Lower lobe of right lung (tissue), 2 donors: Measurements from ENCODE around the gene BAIAP2L2. TPM values are rescaled to one million over a fixed set of nuclear protein-coding genes. Genes with fewer than 3 reads are reported as not detected.

ENCODE experiments used
- ATAC-seq, 2 donors: fragments of 200-7000 bp; cut with Tn5 transposase; one replicate each; pipeline ENCODE4 v1.9.1; 2020 to 2022; ENCODE audit warnings: mild to moderate bottlenecking in 2 of 2, moderate library complexity in 2 of 2
- DNase-seq: peaks from one replicate; pipeline ENCODE4 v3.0.0-alpha.2; 2020
- H3K27ac ChIP-seq: fragments of 200-600 bp; one replicate; pipeline ENCODE4 v1.8.0; 2022
- H3K27me3 ChIP-seq: fragments of 200-600 bp; one replicate; pipeline ENCODE4 v1.8.0; 2022; ENCODE audit warnings: low read depth
- H3K36me3 ChIP-seq: fragments of 200-600 bp; one replicate; pipeline ENCODE4 v1.8.0; 2022; ENCODE audit warnings: mild to moderate bottlenecking
- H3K4me1 ChIP-seq: fragments of 200-600 bp; one replicate; pipeline ENCODE4 v1.8.0; 2022
- H3K4me3 ChIP-seq: fragments of 200-600 bp; one replicate; pipeline ENCODE4 v1.8.0; 2022; ENCODE audit warnings: mild to moderate bottlenecking
- H3K9me3 ChIP-seq: fragments of 200-600 bp; one replicate; pipeline ENCODE4 v1.8.0; 2022
- CTCF ChIP-seq: fragments of 200-600 bp; IDR thresholded peaks from one replicate; pipeline ENCODE4 v1.8.0; 2022; ENCODE audit warnings: antibody characterized with exemption, mild to moderate bottlenecking
- intact Hi-C: fragments of 100-400 bp; cut with DNase I; formaldehyde crosslinking; loops from one replicate; pipeline ENCODE4 v1.11.0; 2022
- total RNA-seq: library from RNA; stranded (reverse); fragmentation: NEBNext Ultra II Directional; extraction: Animal tissue kit (Norgen Biotek cat#: 25700); gene quantifications from one replicate; pipeline ENCODE4 v1.2.1, GENCODE V29; 2021
- donor health status: DM: no; HTN: yes; CAD: no; lungs with severe emphysema.

Gene BAIAP2L2
- total RNA-seq, 1 donor from 2014 or later, result 0.44 TPM

GRCh38 chr22:38049812-38050619 lies 60.5 kb downstream of the BAIAP2L2 start:
- no peaks in the 10 kb centered on the region for H3K27me3 ChIP-seq
- intact Hi-C loops, result no loop called here
- TF ChIP-seq CTCF, result no peak
- no peaks in the 10 kb centered on the region for H3K9me3 ChIP-seq
- ATAC-seq, result no peak
- H3K4me1 ChIP-seq, result peaks cover 7% of the 10 kb centered on the region
- no peak overlapping the region for H3K27ac ChIP-seq
- H3K4me3 ChIP-seq, result no peak overlapping the region
- no peaks in the 10 kb centered on the region for H3K36me3 ChIP-seq
- DNase-seq, result no peak

GRCh38 chr22:38046070-38046748 lies 64.3 kb downstream of the BAIAP2L2 start:
- Histone ChIP-seq H3K4me1 (peaks cover 10% of the 10 kb centered on the region), H3K36me3 (no peaks in the 10 kb centered on the region), H3K4me3 (no peak overlapping the region), H3K27me3 (no peaks in the 10 kb centered on the region), H3K9me3 (no peaks in the 10 kb centered on the region), H3K27ac (no peak overlapping the region)
- TF ChIP-seq CTCF, result no peak
- DNase-seq, result no peak
- intact Hi-C loops, result no loop called here
- no peak for ATAC-seq

GRCh38 chr22:38043151-38044039 lies 67.1 kb downstream of the BAIAP2L2 start:
- Histone ChIP-seq H3K27ac (no peak overlapping the region), H3K27me3 (no peaks in the 10 kb centered on the region), H3K9me3 (no peaks in the 10 kb centered on the region), H3K4me1 (peaks cover 10% of the 10 kb centered on the region), H3K36me3 (no peaks in the 10 kb centered on the region), H3K4me3 (no peak overlapping the region)
- TF ChIP-seq CTCF, result no peak
- ATAC-seq (no peak), DNase-seq (no peak)
- intact Hi-C loops, result no loop called here

DNA sequence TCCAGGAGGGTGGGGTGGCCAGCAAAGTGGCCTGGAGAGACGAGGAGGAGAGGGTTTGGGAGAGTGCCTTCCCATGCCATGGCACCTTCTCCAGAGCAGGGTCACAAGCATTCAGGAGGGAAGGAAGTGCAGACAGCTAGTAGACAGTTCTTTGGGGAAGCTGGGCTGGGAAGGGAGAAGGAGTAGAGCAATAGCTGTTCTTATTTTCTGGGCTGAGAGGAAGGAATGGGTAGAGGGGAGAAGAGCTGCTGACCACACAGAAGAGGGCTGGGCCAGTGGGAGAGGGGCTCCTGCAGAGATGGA lies 68.0 kb downstream of the BAIAP2L2 start:
- intact Hi-C loops, result no loop called here
- Histone ChIP-seq H3K27ac (no peak overlapping the region), H3K4me1 (peaks cover 10% of the 10 kb centered on the region), H3K36me3 (no peaks in the 10 kb centered on the region), H3K27me3 (no peaks in the 10 kb centered on the region), H3K4me3 (no peak overlapping the region), H3K9me3 (no peaks in the 10 kb centered on the region)
- ATAC-seq, result no peak
- DNase-seq, result no peak
- no peak for TF ChIP-seq CTCF

DNA sequence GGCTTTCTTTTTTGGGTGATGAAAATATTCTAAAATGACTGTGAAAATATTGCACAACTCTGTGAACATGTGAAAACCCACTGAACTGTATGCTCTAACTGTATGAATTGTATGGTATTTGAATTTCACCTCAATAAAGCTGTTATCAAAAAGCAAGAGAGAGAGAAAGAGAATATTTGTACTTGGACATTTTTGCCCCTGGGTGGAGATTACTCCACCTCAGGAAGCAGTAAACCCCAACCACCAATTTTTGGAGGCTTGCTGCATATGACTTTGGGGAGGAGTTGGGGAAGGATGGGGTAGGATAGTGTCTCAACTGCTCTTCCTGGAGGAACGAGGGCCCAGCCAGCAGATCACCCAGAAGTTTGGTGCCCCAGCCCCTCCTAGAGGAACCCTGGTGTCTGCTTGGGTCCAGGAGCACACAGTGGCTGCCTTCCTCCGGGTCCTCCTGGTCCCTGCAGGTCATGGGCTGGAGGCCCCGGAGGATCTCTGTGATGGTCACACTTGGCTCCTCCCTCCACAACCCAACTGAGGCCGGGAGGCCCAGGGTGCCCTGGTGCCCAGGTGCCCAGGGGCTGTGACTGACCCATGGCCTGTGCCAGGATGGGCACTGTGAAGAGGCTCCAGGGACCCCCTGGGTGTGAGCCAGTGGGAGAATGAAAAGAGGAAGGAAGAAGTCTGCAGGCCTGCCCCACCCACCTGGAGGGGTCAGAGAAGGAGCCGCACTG lies 68.6 kb downstream of the BAIAP2L2 start:
- peak; percentile 24 to 57 for ATAC-seq
- intact Hi-C loops, result no loop called here
- no peak overlapping the region for H3K27ac ChIP-seq
- no peak for TF ChIP-seq CTCF
- H3K27me3 ChIP-seq, result no peaks in the 10 kb centered on the region
- H3K36me3 ChIP-seq, result no peaks in the 10 kb centered on the region
- peaks cover 10% of the 10 kb centered on the region for H3K4me1 ChIP-seq
- no peak for DNase-seq
- H3K9me3 ChIP-seq, result no peaks in the 10 kb centered on the region
- no peak overlapping the region for H3K4me3 ChIP-seq
